GM18520 (cell line): ENCODE measurements around the gene PARD3B.
"Not testable (repeated sequence)": the region's sequence is repeated elsewhere in the genome, so short reads cannot be mapped to it uniquely, and the experiment has no call there.

Source experiments
- ATAC-seq: cut with Tn5 transposase; IDR thresholded peaks from one replicate; pipeline ENCODE4 v1.9.1; 2021; ENCODE audit not compliant: unreplicated experiment

The PARD3B gene

GRCh38 chr2:205218816-205219215 lies 673.5 kb downstream of the PARD3B start:
- not testable (repeated sequence) for ATAC-seq

- no peak for ATAC-seq
Measured at GRCh38 chr2:205220559-205220958, 675.3 kb downstream of the PARD3B start.

GRCh38 chr2:205232086-205232485 lies 686.8 kb downstream of the PARD3B start:
- ATAC-seq, result no peak

- no peak for ATAC-seq
Measured at GRCh38 chr2:205235434-205235833, 690.2 kb downstream of the PARD3B start.

- no peak for ATAC-seq
Measured at GRCh38 chr2:205237524-205237923, 692.2 kb downstream of the PARD3B start.

- ATAC-seq, result no peak
Measured at GRCh38 chr2:205245001-205245400, 699.7 kb downstream of the PARD3B start.

GRCh38 chr2:205245652-205246051 lies 700.4 kb downstream of the PARD3B start:
- no peak for ATAC-seq

- no peak for ATAC-seq
Measured at GRCh38 chr2:205259121-205259520, 713.8 kb downstream of the PARD3B start.

- ATAC-seq, result no peak
Measured at GRCh38 chr2:205261516-205262020, 716.3 kb downstream of the PARD3B start.

- no peak for ATAC-seq
Measured at GRCh38 chr2:205267323-205267722, 722.0 kb downstream of the PARD3B start.

GRCh38 chr2:205270689-205271088 lies 725.4 kb downstream of the PARD3B start:
- no peak for ATAC-seq

- no peak for ATAC-seq
Measured at GRCh38 chr2:205273148-205273547, 727.9 kb downstream of the PARD3B start.

GRCh38 chr2:205273627-205274026 lies 728.4 kb downstream of the PARD3B start:
- no peak for ATAC-seq

- no peak for ATAC-seq
Measured at GRCh38 chr2:205274801-205275200, 729.5 kb downstream of the PARD3B start.

- ATAC-seq, result no peak
Measured at GRCh38 chr2:205276116-205276777, 731.0 kb downstream of the PARD3B start.

GRCh38 chr2:205280596-205281236 lies 735.4 kb downstream of the PARD3B start:
- ATAC-seq, result no peak

- ATAC-seq, result no peak
Measured at GRCh38 chr2:205283736-205284270, 738.5 kb downstream of the PARD3B start.

GRCh38 chr2:205284334-205284733 lies 739.1 kb downstream of the PARD3B start:
- no peak for ATAC-seq

- no peak for ATAC-seq
Measured at GRCh38 chr2:205287316-205287715, 742.0 kb downstream of the PARD3B start.

GRCh38 chr2:205288686-205289085 lies 743.4 kb downstream of the PARD3B start:
- no peak for ATAC-seq

GRCh38 chr2:205290299-205290698 lies 745.0 kb downstream of the PARD3B start:
- ATAC-seq, result no peak

GRCh38 chr2:205292665-205293295 lies 747.5 kb downstream of the PARD3B start:
- ATAC-seq, result no peak
